Measurements from ENCODE around the gene MYG1.

Gene MYG1

GRCh38 chr12:53353257-53353655 is 53.8 kb downstream of the MYG1 start:
- no peak for TF ChIP-seq CTCF (IDR thresholded peaks at IDR 0.05)

GRCh38 chr12:53355121-53355520 is 55.6 kb downstream of the MYG1 start:
- TF ChIP-seq CTCF (IDR thresholded peaks at IDR 0.05): no peak

All from LNCAP (cell line).